Astrocyte of the cerebellum (primary cell): ENCODE data around the gene AFF2.

Experiments
- DNase-seq: peaks from one replicate; pipeline ENCODE4 v3.0.0-alpha.2; 2011; ENCODE audit warnings: low read depth
- H3K4me3 ChIP-seq: 2 replicates; pipeline ENCODE4 v1.5.1; 2011; ENCODE audit warnings: mild to moderate bottlenecking, low read depth, low read length, moderate library complexity
- CTCF ChIP-seq: IDR thresholded peaks from 2 replicates; pipeline ENCODE4 v1.5.1; 2012; ENCODE audit warnings: low read length, low read depth, moderate library complexity, mild to moderate bottlenecking; ENCODE audit errors: missing control alignments
- in situ Hi-C: cut with HindIII; loops from 2 replicates; pipeline ENCODE4 v1.10.0; 2017; ENCODE audit warnings: low sequenced_read_pairs

The AFF2 gene

DNA sequence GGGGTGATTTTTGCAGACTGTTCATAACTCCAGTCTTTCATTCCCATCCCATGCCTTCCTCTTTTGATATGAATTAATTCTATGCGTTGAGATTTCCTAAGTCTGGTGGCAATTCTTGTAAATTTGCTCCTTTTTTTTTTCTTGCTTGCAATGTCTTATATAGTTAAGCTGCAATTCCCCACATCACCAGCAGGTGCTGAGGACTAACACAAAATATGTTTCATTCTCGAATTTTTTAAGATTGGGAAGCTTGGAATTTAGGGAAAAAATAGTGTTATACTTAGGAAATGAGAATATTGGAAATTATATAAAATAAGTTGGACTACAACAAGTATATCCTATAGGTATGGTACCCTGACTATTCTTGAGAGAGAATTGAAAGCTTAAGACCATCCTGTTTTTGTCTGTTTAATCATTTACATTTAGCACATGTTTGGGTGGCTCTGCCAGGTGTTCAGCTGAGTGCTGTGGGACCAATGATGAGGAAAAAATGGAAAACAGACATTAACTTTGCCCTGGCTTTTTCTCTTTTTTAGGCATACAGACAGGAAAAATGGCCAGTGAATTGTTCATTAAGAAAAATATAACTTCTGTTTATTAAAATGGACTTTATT, 30.2 kb downstream of the AFF2 start:
- in situ Hi-C loops, result no loop called here
- peak; percentile 66 for TF ChIP-seq CTCF

DNA sequence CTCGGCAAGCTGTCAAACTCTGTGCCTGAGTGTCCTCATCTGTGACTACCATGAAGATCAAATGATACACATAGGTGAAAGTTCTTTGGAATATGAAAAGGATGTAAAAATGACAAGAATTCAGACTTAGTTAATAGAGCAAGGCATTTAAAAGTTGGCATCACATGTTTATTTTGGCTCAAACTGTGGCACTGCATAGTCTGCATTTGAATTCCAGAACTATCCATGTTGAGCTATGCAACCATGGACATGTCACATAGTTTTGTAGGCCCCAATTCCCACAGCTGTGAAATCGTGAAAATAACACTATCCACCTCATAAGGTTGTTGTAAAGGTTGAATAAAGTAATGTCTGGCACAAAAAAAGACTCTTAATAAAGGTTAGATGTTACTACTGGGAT, 33.9 kb downstream of the AFF2 start:
- TF ChIP-seq CTCF, result no peak

More for the DNA sequence above, 30.2 kb downstream of the AFF2 start:
- peak; percentile 11 for DNase-seq
- no peak overlapping the region for H3K4me3 ChIP-seq

GRCh38 chrX:148535639-148536038, 35.2 kb downstream of the AFF2 start:
- no peak for DNase-seq
- no peak for TF ChIP-seq CTCF
- in situ Hi-C loops, result no loop called here

More for the DNA sequence above, 33.9 kb downstream of the AFF2 start:
- DNase-seq, result no peak
- H3K4me3 ChIP-seq, result no peak overlapping the region
- in situ Hi-C loops, result no loop called here

GRCh38 chrX:148536961-148537360, 36.5 kb downstream of the AFF2 start:
- no peak overlapping the region for H3K4me3 ChIP-seq
- no peak for TF ChIP-seq CTCF
- in situ Hi-C loops, result no loop called here
- DNase-seq, result peak; percentile 5

More at GRCh38 chrX:148535639-148536038, 35.2 kb downstream of the AFF2 start:
- H3K4me3 ChIP-seq, result no peak overlapping the region

- in situ Hi-C loops, result no loop called here
- TF ChIP-seq CTCF, result no peak
- no peak overlapping the region for H3K4me3 ChIP-seq
- DNase-seq, result no peak
These were observed 37.3 kb downstream of the AFF2 start for GRCh38 chrX:148537556-148538182.

GRCh38 chrX:148538582-148538981, 38.2 kb downstream of the AFF2 start:
- no peak for DNase-seq
- H3K4me3 ChIP-seq, result no peak overlapping the region
- TF ChIP-seq CTCF, result no peak
- in situ Hi-C loops, result no loop called here
